H9 (cell line): ENCODE data around the gene MBP. TPM values are rescaled to one million over a fixed set of nuclear protein-coding genes. Genes with fewer than 3 reads are reported as not detected.

Experiments used
- DNase-seq: peaks from one replicate; pipeline ENCODE4 v3.0.0-alpha.2; 2017
- H2AFZ ChIP-seq: one replicate; pipeline ENCODE4 v1.6.1; 2013; ENCODE audit warnings: mild to moderate bottlenecking, low read length, control low read depth, moderate library complexity
- H2AK5ac ChIP-seq: 2 replicates; pipeline ENCODE4 v1.6.1; 2013; ENCODE audit warnings: low read length, control low read depth, mixed read lengths; ENCODE audit not compliant: insufficient read length
- H2BK120ac ChIP-seq: one replicate; pipeline ENCODE4 v1.6.1; 2013; ENCODE audit warnings: low read depth, mild to moderate bottlenecking, low read length, control low read depth, inconsistent platforms; ENCODE audit not compliant: poor library complexity, severe bottlenecking
- H2BK12ac ChIP-seq: 2 replicates; pipeline ENCODE4 v1.6.1; 2013; ENCODE audit warnings: low read length, control low read depth, mixed read lengths, low read depth; ENCODE audit not compliant: insufficient read length
- H2BK15ac ChIP-seq: 2 replicates; pipeline ENCODE4 v1.6.1; 2013; ENCODE audit warnings: low read depth, low read length, control low read depth
- H2BK20ac ChIP-seq: one replicate; pipeline ENCODE4 v1.6.1; 2013; ENCODE audit warnings: low read depth, mild to moderate bottlenecking, low read length, control low read depth, inconsistent platforms; ENCODE audit not compliant: poor library complexity, severe bottlenecking
- H2BK5ac ChIP-seq: 2 replicates; pipeline ENCODE4 v1.6.1; 2013; ENCODE audit warnings: low read length, control low read depth, mixed read lengths; ENCODE audit not compliant: insufficient read length
- H3K14ac ChIP-seq: 2 replicates; pipeline ENCODE4 v1.6.1; 2013; ENCODE audit warnings: low read length, control low read depth; ENCODE audit not compliant: insufficient read depth
- H3K18ac ChIP-seq: 2 replicates; pipeline ENCODE4 v1.6.1; 2013; ENCODE audit warnings: low read depth, mild to moderate bottlenecking, mixed read lengths, low read length, control low read depth; ENCODE audit not compliant: insufficient read length
- H3K23ac ChIP-seq: 2 replicates; pipeline ENCODE4 v1.6.1; 2013; ENCODE audit warnings: low read length, control low read depth, mixed read lengths, low read depth; ENCODE audit not compliant: insufficient read length
- H3K23me2 ChIP-seq: 2 replicates; pipeline ENCODE4 v1.6.1; 2013; ENCODE audit warnings: low read depth, mild to moderate bottlenecking, mixed read lengths, low read length, control low read depth; ENCODE audit not compliant: insufficient read length, poor library complexity, severe bottlenecking
- H3K27ac ChIP-seq: 2 replicates; pipeline ENCODE4 v1.5.1; 2013; ENCODE audit warnings: low read length, control low read depth, mixed read lengths, low read depth; ENCODE audit not compliant: insufficient read length
- H3K27me3 ChIP-seq: 2 replicates; pipeline ENCODE4 v1.6.1; 2013; ENCODE audit warnings: low read length, control low read depth, inconsistent platforms; ENCODE audit not compliant: insufficient read depth
- H3K4ac ChIP-seq: 2 replicates; pipeline ENCODE4 v1.6.1; 2013; ENCODE audit warnings: low read depth, mild to moderate bottlenecking, control low read depth, inconsistent platforms, low read length, moderate library complexity
- H3K4me1 ChIP-seq: 2 replicates; pipeline ENCODE4 v1.6.1; 2013; ENCODE audit warnings: low read length, control low read depth, inconsistent platforms; ENCODE audit not compliant: insufficient read depth
- H3K4me2 ChIP-seq: 2 replicates; pipeline ENCODE4 v1.6.1; 2013; ENCODE audit warnings: low read length, control low read depth, mixed read lengths; ENCODE audit not compliant: insufficient read length, insufficient read depth
- H3K56ac ChIP-seq: 2 replicates; pipeline ENCODE4 v1.6.1; 2013; ENCODE audit warnings: low read depth, mild to moderate bottlenecking, mixed read lengths, low read length, control low read depth; ENCODE audit not compliant: insufficient read length
- H3K79me1 ChIP-seq: 2 replicates; pipeline ENCODE4 v1.6.1; 2013; ENCODE audit warnings: low read depth, mild to moderate bottlenecking, moderate library complexity, low read length, control low read depth, inconsistent platforms; ENCODE audit not compliant: insufficient read depth, poor library complexity, severe bottlenecking
- H3K79me2 ChIP-seq: 2 replicates; pipeline ENCODE4 v1.6.1; 2013; ENCODE audit warnings: low read length, control low read depth, inconsistent platforms; ENCODE audit not compliant: insufficient read depth
- H3K9ac ChIP-seq: 2 replicates; pipeline ENCODE4 v1.6.1; 2013; ENCODE audit warnings: low read length, control low read depth, mixed read lengths; ENCODE audit not compliant: insufficient read length; ENCODE audit errors: extremely low read depth
- H3K9me3 ChIP-seq: one replicate; pipeline ENCODE4 v1.6.1; 2013; ENCODE audit warnings: low read depth, low read length, inconsistent platforms; ENCODE audit not compliant: control insufficient read depth
- H3T11ph ChIP-seq: one replicate; pipeline ENCODE4 v1.6.1; 2013; ENCODE audit warnings: mild to moderate bottlenecking, low read length, control low read depth, inconsistent platforms
- H4K20me1 ChIP-seq: one replicate; pipeline ENCODE4 v1.6.1; 2013; ENCODE audit not compliant: control insufficient read depth, insufficient read length, insufficient read depth
- H4K5ac ChIP-seq: 2 replicates; pipeline ENCODE4 v1.6.1; 2013; ENCODE audit warnings: low read depth, mild to moderate bottlenecking, mixed read lengths, low read length, control low read depth; ENCODE audit not compliant: insufficient read length
- H4K8ac ChIP-seq: replicated peaks from 2 replicates; pipeline ENCODE4 v1.6.1; 2013; ENCODE audit warnings: low read length, control low read depth, mixed read lengths, low read depth; ENCODE audit not compliant: insufficient read length
- H4K91ac ChIP-seq: 2 replicates; pipeline ENCODE4 v1.6.1; 2013; ENCODE audit warnings: low read depth, mild to moderate bottlenecking, moderate library complexity, mixed read lengths, low read length, control low read depth; ENCODE audit not compliant: insufficient read length
- H3K27ac Mint-ChIP-seq, 3 experiments: 2 replicates in 2 of 3; 3 replicates in 1 of 3; pipeline ENCODE4 v1.8.0; 2020 to 2021; ENCODE audit warnings: mixed read lengths in 3 of 3, mild to moderate bottlenecking in 1 of 3, moderate library complexity in 1 of 3
- H3K27me3 Mint-ChIP-seq: 2 replicates; pipeline ENCODE4 v1.8.0; 2021; ENCODE audit warnings: low read depth, mild to moderate bottlenecking, moderate library complexity, mixed read lengths
- H3K36me3 Mint-ChIP-seq, 3 experiments: 2 replicates in 2 of 3; 3 replicates in 1 of 3; pipeline ENCODE4 v1.8.0; 2020 to 2021; ENCODE audit warnings: low read depth in 3 of 3, mixed read lengths in 3 of 3; ENCODE audit not compliant: insufficient read depth in 1 of 3
- H3K4me1 Mint-ChIP-seq, 2 experiments: 2 replicates each; pipeline ENCODE4 v1.8.0; 2020; ENCODE audit warnings: mixed read lengths in 2 of 2
- H3K4me3 Mint-ChIP-seq, 2 experiments: 2 replicates in 1 of 2; 3 replicates in 1 of 2; pipeline ENCODE4 v1.8.0; 2020 to 2021; ENCODE audit warnings: mild to moderate bottlenecking in 2 of 2, mixed read lengths in 2 of 2, moderate library complexity in 1 of 2
- H3K9me3 Mint-ChIP-seq, 2 experiments: 2 replicates in 1 of 2; 3 replicates in 1 of 2; pipeline ENCODE4 v1.8.0; 2020; ENCODE audit warnings: mild to moderate bottlenecking in 2 of 2, mixed read lengths in 2 of 2, moderate library complexity in 1 of 2
- CTCF ChIP-seq: fragments of 200-600 bp; sonication (generic); conservative IDR thresholded peaks from 3 replicates; pipeline ENCODE4 v1.8.0; 2021; ENCODE audit warnings: antibody characterized with exemption, mild to moderate bottlenecking
- WGBS: extraction: QIAGEN DNeasy Blood & Tissue Kit; methylation state at CpG from one replicate; pipeline ENCODE4 v1.1.7; 2013; ENCODE audit warnings: missing lambda C conversion rate, low lambda C conversion rate, mixed read lengths; ENCODE audit not compliant: insufficient read length; ENCODE audit errors: extremely low coverage; 5-methylcytosine and 5-hydroxymethylcytosine counted together
- total RNA-seq: library from RNA; stranded (reverse); gene quantifications from 2 replicates; pipeline ENCODE4 v1.2.1, GENCODE V29; 2021

MBP gene
- total RNA-seq, 1 experiment from 2014 or later: 8.6 TPM

GRCh38 chr18:77140030-77140429, 7.4 kb upstream of the MBP start:
- TF ChIP-seq CTCF: no peak

More at GRCh38 chr18:77140030-77140429, 7.4 kb upstream of the MBP start:
- Histone ChIP-seq H3K79me1 (no peaks in the 10 kb centered on the region), H3K18ac (no peak overlapping the region), H3K23ac (no peak overlapping the region), H3K27ac (no peak overlapping the region), H3K4ac (no peak overlapping the region), H4K5ac (no peak overlapping the region), H4K20me1 (no peaks in the 10 kb centered on the region), H3K4me2 (no peak overlapping the region), H3K14ac (no peak overlapping the region), H2BK15ac (no peak overlapping the region), H2BK20ac (no peak overlapping the region), H3T11ph (no peak overlapping the region), H4K8ac (no peak overlapping the region), H2BK120ac (no peak overlapping the region), H3K79me2 (no peaks in the 10 kb centered on the region), H2BK12ac (no peak overlapping the region), H3K23me2 (no peaks in the 10 kb centered on the region), H3K56ac (no peak overlapping the region), H2AFZ (no peak overlapping the region), H2AK5ac (no peak overlapping the region), H3K9me3 (peaks cover 10% of the 10 kb centered on the region), H3K27me3 (no peaks in the 10 kb centered on the region), H4K91ac (no peak overlapping the region), H2BK5ac (no peak overlapping the region), H3K9ac (no peak overlapping the region), H3K4me1 (no peaks in the 10 kb centered on the region)
- H3K4me1 Mint-ChIP-seq: no peaks in the 10 kb centered on the region
- peaks cover 19% of the 10 kb centered on the region for H3K27me3 Mint-ChIP-seq
- no CpG with 5 or more reads among the region's 5 CpGs for WGBS
- peaks cover 32 to 34% of the 10 kb centered on the region in 2 experiments for H3K9me3 Mint-ChIP-seq
- DNase-seq: no peak
- H3K36me3 Mint-ChIP-seq: peaks cover 21 to 32% (median 24%) of the 10 kb centered on the region in 3 experiments
- H3K27ac Mint-ChIP-seq: no peak overlapping the region
- no peak overlapping the region for H3K4me3 Mint-ChIP-seq
